IPS DF 6.9 (cell line): ENCODE measurements around the gene RPSA.
"Not testable (repeated sequence)": the region's sequence is repeated elsewhere in the genome, so short reads cannot be mapped to it uniquely, and the experiment has no call there.

Experiments
- DNase-seq: peaks from one replicate; pipeline ENCODE4 v3.0.0-alpha.2; 2013; ENCODE audit warnings: low read depth, low spot score
- H3K27ac ChIP-seq: one replicate; pipeline ENCODE4 v1.5.1; 2013; ENCODE audit warnings: low read length, control low read depth
- H3K27me3 ChIP-seq: 2 replicates; pipeline ENCODE4 v1.6.1; 2013; ENCODE audit warnings: mild to moderate bottlenecking, low read length; ENCODE audit not compliant: control insufficient read depth, insufficient read depth
- H3K36me3 ChIP-seq: 2 replicates; pipeline ENCODE4 v1.6.1; 2013; ENCODE audit warnings: low read length; ENCODE audit not compliant: control insufficient read depth, insufficient read depth
- H3K4me1 ChIP-seq: 2 replicates; pipeline ENCODE4 v1.6.1; 2013; ENCODE audit warnings: low read length; ENCODE audit not compliant: control insufficient read depth, insufficient read depth
- H3K4me3 ChIP-seq: 2 replicates; pipeline ENCODE4 v1.5.1; 2013; ENCODE audit warnings: mild to moderate bottlenecking, low read length
- H3K9me3 ChIP-seq: 2 replicates; pipeline ENCODE4 v1.6.1; 2013; ENCODE audit warnings: low read length, inconsistent platforms; ENCODE audit not compliant: control insufficient read depth, insufficient read depth
- WGBS: extraction: QIAGEN DNeasy Blood & Tissue Kit; methylation state at CpG from one replicate; pipeline ENCODE4 v1.1.7; 2013; ENCODE audit warnings: mixed read lengths, missing lambda C conversion rate; ENCODE audit not compliant: insufficient read length, insufficient coverage; 5-methylcytosine and 5-hydroxymethylcytosine counted together

The RPSA gene

GRCh38 chr3:39453872-39454271 lies 47.4 kb downstream of the RPSA start:
- H3K27me3 ChIP-seq, DNase-seq, H3K9me3 ChIP-seq, H3K27ac ChIP-seq, H3K36me3 ChIP-seq, H3K4me3 ChIP-seq, H3K4me1 ChIP-seq: not testable (repeated sequence)
- no CpG with 5 or more reads among the region's 7 CpGs for WGBS

GRCh38 chr3:39454591-39455217 lies 48.2 kb downstream of the RPSA start:
- Histone ChIP-seq H3K4me3 (no peak overlapping the region), H3K27me3 (no peaks in the 10 kb centered on the region), H3K4me1 (no peaks in the 10 kb centered on the region), H3K27ac (no peak overlapping the region), H3K36me3 (no peaks in the 10 kb centered on the region), H3K9me3 (no peaks in the 10 kb centered on the region)
- no CpG with 5 or more reads among the region's 3 CpGs for WGBS
- DNase-seq, result no peak

GRCh38 chr3:39456159-39456558 lies 49.6 kb downstream of the RPSA start:
- no peak overlapping the region for H3K27ac ChIP-seq
- no peaks in the 10 kb centered on the region for H3K36me3 ChIP-seq
- WGBS, result no CpG with 5 or more reads among the region's 20 CpGs
- H3K27me3 ChIP-seq, result no peaks in the 10 kb centered on the region
- no peak for DNase-seq
- no peaks in the 10 kb centered on the region for H3K4me1 ChIP-seq
- H3K4me3 ChIP-seq, result no peak overlapping the region
- H3K9me3 ChIP-seq, result no peaks in the 10 kb centered on the region

- no peak for DNase-seq
- Histone ChIP-seq H3K27me3 (no peaks in the 10 kb centered on the region), H3K4me3 (no peak overlapping the region), H3K27ac (no peak overlapping the region), H3K4me1 (no peaks in the 10 kb centered on the region), H3K36me3 (no peaks in the 10 kb centered on the region), H3K9me3 (no peaks in the 10 kb centered on the region)
- no CpG with 5 or more reads among the region's 9 CpGs for WGBS
These were observed 50.8 kb downstream of the RPSA start for GRCh38 chr3:39457361-39457760.

- no CpG with 5 or more reads among the region's 5 CpGs for WGBS
- H3K4me1 ChIP-seq, DNase-seq, H3K9me3 ChIP-seq, H3K4me3 ChIP-seq, H3K36me3 ChIP-seq, H3K27me3 ChIP-seq, H3K27ac ChIP-seq: not testable (repeated sequence)
These were observed 52.1 kb downstream of the RPSA start for GRCh38 chr3:39458579-39458978.

GRCh38 chr3:39460677-39461076 lies 54.2 kb downstream of the RPSA start:
- H3K27ac ChIP-seq, result no peak overlapping the region
- no CpG with 5 or more reads among the region's 2 CpGs for WGBS
- no peaks in the 10 kb centered on the region for H3K4me1 ChIP-seq
- H3K36me3 ChIP-seq, result no peaks in the 10 kb centered on the region
- H3K27me3 ChIP-seq, result no peaks in the 10 kb centered on the region
- no peak for DNase-seq
- no peak overlapping the region for H3K4me3 ChIP-seq
- no peaks in the 10 kb centered on the region for H3K9me3 ChIP-seq
